ENCODE measurements around the gene OAF.

The OAF gene

GRCh38 chr11:120255519-120255866 is 44.7 kb downstream of the OAF start:
- DNase-seq (ENCODE audit: insufficient read length, low spot score) (no peak), FAIRE-seq (no peak)
- no peak for TF ChIP-seq CTCF (IDR thresholded peaks at IDR 0.05; ENCODE audit: insufficient read depth, missing control alignments)

GRCh38 chr11:120256178-120256577 is 45.3 kb downstream of the OAF start:
- TF ChIP-seq CTCF (IDR thresholded peaks at IDR 0.05; ENCODE audit: insufficient read depth, missing control alignments), result no peak
- no peak for DNase-seq (ENCODE audit: insufficient read length, low spot score)
- no peak for FAIRE-seq

- DNase-seq (ENCODE audit: insufficient read length, low spot score), result no peak
- no peak for TF ChIP-seq CTCF (IDR thresholded peaks at IDR 0.05; ENCODE audit: insufficient read depth, missing control alignments)
- FAIRE-seq, result no peak
Observed at GRCh38 chr11:120256779-120257178, 45.9 kb downstream of the OAF start.

GRCh38 chr11:120257346-120257745 is 46.5 kb downstream of the OAF start:
- TF ChIP-seq CTCF (IDR thresholded peaks at IDR 0.05; ENCODE audit: insufficient read depth, missing control alignments), result no peak
- DNase-seq (ENCODE audit: insufficient read length, low spot score) (no peak), FAIRE-seq (no peak)

- no peak for TF ChIP-seq CTCF (IDR thresholded peaks at IDR 0.05; ENCODE audit: insufficient read depth, missing control alignments)
- FAIRE-seq (no peak), DNase-seq (ENCODE audit: insufficient read length, low spot score) (no peak)
Observed at GRCh38 chr11:120258661-120259060, 47.8 kb downstream of the OAF start.

GRCh38 chr11:120259241-120259640 is 48.4 kb downstream of the OAF start:
- no peak for FAIRE-seq

More at GRCh38 chr11:120259241-120259640, 48.4 kb downstream of the OAF start:
- no peak for TF ChIP-seq CTCF (IDR thresholded peaks at IDR 0.05; ENCODE audit: insufficient read depth, missing control alignments)
- no peak for DNase-seq (ENCODE audit: insufficient read length, low spot score)

All from D721Med (cell line).